Mesothelial cell of epicardium (in vitro differentiated cells): ENCODE results near the gene CDKL4. TPM values are rescaled to one million over a fixed set of nuclear protein-coding genes. Genes with fewer than 3 reads are reported as not detected.

ENCODE experiments used
- DNase-seq, 2 experiments: peaks; one replicate each; pipeline ENCODE4 v3.0.0; 2021; ENCODE audit warnings: low spot score in 2 of 2; ENCODE audit not compliant: unreplicated experiment in 2 of 2
- H3K27ac Mint-ChIP-seq: 2 replicates; pipeline ENCODE4 v1.8.0; 2021; ENCODE audit warnings: mixed read lengths
- H3K27me3 Mint-ChIP-seq: 2 replicates; pipeline ENCODE4 v1.8.0; 2021; ENCODE audit warnings: low read depth, mixed read lengths
- H3K36me3 Mint-ChIP-seq: 2 replicates; pipeline ENCODE4 v1.8.0; 2021; ENCODE audit warnings: mixed read lengths
- H3K4me1 Mint-ChIP-seq: 2 replicates; pipeline ENCODE4 v1.8.0; 2021; ENCODE audit warnings: mixed read lengths
- H3K4me3 Mint-ChIP-seq: 2 replicates; pipeline ENCODE4 v1.8.0; 2021; ENCODE audit warnings: mild to moderate bottlenecking, moderate library complexity, mixed read lengths
- H3K9me3 Mint-ChIP-seq: 2 replicates; pipeline ENCODE4 v1.8.0; 2021; ENCODE audit warnings: mixed read lengths
- total RNA-seq: library from RNA; stranded (reverse); gene quantifications from 3 replicates; pipeline ENCODE4 v1.2.1, GENCODE V29; 2021
- TF ChIP-seq, protein P1 (sequence below): fragments of 200-600 bp; sonication (generic); IDR thresholded peaks from one replicate; pipeline ENCODE4 v1.5.0; 2021; ENCODE audit warnings: antibody characterized with exemption; ENCODE audit not compliant: unreplicated experiment

Gene CDKL4
- total RNA-seq, 1 donor from 2014 or later, result 1.5 TPM

DNA sequence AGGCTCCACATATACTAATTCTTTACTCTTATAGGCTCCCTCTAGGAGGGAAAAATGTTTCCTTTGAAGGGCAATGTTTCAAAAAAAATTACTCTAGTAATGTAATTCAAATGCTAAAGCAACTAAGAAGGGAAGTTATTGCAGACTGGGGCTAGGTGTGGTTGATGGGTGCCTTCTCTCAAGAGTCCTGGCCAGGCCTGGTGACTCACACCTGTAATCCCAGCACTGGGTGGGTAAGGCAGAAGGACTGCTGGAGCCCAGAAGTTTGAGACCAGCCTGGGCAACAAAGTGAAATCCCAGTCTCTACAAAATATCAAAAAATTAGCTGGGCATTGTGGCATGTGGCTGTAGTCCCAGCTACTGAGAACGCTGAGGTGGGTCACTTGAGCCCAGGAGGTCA lies 31.2 kb upstream of the CDKL4 start:
- peaks cover 30% of the 10 kb centered on the region for H3K36me3 Mint-ChIP-seq
- no peaks in the 10 kb centered on the region for H3K9me3 Mint-ChIP-seq
- H3K4me1 Mint-ChIP-seq, result no peaks in the 10 kb centered on the region
- TF ChIP-seq, protein P1, sequence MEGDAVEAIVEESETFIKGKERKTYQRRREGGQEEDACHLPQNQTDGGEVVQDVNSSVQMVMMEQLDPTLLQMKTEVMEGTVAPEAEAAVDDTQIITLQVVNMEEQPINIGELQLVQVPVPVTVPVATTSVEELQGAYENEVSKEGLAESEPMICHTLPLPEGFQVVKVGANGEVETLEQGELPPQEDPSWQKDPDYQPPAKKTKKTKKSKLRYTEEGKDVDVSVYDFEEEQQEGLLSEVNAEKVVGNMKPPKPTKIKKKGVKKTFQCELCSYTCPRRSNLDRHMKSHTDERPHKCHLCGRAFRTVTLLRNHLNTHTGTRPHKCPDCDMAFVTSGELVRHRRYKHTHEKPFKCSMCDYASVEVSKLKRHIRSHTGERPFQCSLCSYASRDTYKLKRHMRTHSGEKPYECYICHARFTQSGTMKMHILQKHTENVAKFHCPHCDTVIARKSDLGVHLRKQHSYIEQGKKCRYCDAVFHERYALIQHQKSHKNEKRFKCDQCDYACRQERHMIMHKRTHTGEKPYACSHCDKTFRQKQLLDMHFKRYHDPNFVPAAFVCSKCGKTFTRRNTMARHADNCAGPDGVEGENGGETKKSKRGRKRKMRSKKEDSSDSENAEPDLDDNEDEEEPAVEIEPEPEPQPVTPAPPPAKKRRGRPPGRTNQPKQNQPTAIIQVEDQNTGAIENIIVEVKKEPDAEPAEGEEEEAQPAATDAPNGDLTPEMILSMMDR, result no peak
- no peak for DNase-seq
- H3K27me3 Mint-ChIP-seq, result no peaks in the 10 kb centered on the region
- H3K27ac Mint-ChIP-seq, result no peak overlapping the region
- H3K4me3 Mint-ChIP-seq, result no peak overlapping the region

DNA sequence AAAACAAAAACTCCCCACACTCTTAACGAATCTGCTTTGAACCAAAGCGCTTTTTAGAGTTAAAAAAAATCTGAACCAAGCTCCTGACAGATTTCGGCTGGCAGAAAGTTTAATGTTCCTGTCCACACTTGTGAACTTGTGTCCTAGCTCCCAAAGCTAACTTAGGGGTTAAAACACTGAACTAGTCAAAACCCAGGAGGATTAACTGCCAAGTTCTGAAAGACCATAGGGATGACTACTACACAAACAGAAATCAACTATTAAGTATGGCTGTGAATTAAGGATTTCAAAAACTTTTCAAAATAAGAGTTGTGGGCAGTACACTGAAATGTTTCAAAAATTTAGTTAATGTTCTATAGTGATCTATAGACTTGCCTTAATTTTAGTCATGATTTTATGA lies 26.2 kb upstream of the CDKL4 start:
- no peak for DNase-seq
- Mint-ChIP-seq H3K36me3 (peaks cover 28% of the 10 kb centered on the region), H3K27me3 (no peaks in the 10 kb centered on the region), H3K4me3 (no peak overlapping the region), H3K9me3 (no peaks in the 10 kb centered on the region), H3K27ac (no peak overlapping the region), H3K4me1 (no peaks in the 10 kb centered on the region)
- TF ChIP-seq, protein P1, result no peak

DNA sequence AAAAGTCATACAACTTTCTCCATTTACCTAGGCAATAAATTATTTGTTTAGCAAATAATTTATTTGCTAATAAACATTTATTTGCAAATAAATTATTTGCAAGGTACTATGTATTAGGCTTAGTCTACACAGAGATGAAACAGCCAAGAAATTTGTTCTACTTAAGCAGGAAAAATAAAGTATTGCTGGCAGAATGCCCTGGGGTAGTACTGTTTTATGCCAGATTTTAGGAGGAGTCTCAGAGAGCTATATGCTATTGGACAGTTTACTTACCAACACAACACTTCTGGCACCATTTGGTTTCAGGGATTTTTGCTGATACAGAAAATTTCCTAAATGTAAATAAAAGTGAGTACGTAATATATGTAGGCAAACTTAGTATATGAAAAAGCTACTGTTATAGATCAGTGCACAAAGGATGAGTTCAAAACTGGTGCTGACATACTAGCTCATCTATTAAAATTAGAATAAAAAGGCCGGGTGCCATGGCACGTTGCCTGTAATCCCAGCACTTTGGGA lies 23.2 kb upstream of the CDKL4 start:
- Mint-ChIP-seq H3K4me3 (no peak overlapping the region), H3K9me3 (no peaks in the 10 kb centered on the region), H3K27ac (no peak overlapping the region), H3K36me3 (peaks cover 29% of the 10 kb centered on the region), H3K27me3 (no peaks in the 10 kb centered on the region), H3K4me1 (peaks cover 3% of the 10 kb centered on the region)
- no peak for DNase-seq
- TF ChIP-seq, protein P1, result no peak

DNA sequence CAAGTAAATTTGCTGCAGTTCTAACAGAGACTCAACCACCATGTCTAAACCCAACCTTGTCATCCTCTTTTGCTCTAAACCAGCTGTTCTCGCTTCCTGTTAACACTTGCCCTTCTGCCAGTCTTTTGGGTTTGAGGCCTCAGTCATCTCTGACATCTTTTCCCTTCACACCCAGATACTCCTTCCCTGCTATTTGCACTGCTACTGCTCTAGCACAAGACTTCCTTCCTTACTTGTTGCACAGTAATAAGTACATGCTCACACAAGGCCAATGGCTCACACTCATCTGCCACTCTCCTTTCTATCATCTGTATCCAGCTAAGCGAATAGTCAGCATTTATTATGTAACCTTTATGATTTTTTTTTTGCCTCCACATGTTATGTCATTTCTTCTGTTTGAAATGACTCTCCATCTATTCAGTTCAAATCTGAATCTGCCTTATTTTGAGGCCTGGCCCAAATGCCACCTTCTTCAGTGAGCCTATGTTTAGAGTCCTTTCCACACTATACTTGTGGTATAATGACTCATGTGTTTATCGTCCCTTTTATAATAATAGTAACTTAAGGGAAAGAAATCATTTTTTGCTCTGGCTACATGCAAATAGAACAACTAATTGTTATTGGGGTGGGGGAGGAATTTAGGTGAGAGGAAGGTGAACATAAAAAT lies 22.5 kb upstream of the CDKL4 start:
- DNase-seq, result no peak
- Mint-ChIP-seq H3K4me3 (no peak overlapping the region), H3K9me3 (no peaks in the 10 kb centered on the region), H3K36me3 (peaks cover 30% of the 10 kb centered on the region), H3K27me3 (no peaks in the 10 kb centered on the region), H3K4me1 (peaks cover 3% of the 10 kb centered on the region), H3K27ac (no peak overlapping the region)
- TF ChIP-seq, protein P1, result no peak

DNA sequence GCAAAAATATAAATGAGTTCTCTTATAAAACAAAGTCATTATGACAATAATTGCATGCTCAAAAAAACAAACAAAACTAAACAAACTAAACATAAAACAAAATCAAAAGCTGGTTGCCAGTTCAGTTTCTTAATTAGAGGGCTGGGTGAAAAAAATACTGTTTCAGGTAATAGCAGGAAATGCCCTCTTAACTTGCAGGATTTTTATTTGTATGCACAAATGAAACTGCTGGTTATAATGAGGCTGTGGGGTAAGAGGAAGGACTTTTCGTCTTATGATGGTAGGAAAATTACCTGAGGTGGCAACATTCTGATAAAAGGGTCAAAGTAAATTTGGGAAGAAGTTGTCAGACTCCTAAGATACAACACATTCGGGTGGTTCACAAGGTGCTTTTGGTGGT lies 21.5 kb upstream of the CDKL4 start:
- Mint-ChIP-seq H3K4me1 (peaks cover 3% of the 10 kb centered on the region), H3K27me3 (no peaks in the 10 kb centered on the region), H3K4me3 (no peak overlapping the region), H3K27ac (no peak overlapping the region), H3K9me3 (no peaks in the 10 kb centered on the region), H3K36me3 (peaks cover 36% of the 10 kb centered on the region)
- DNase-seq, result no peak
- TF ChIP-seq, protein P1, result no peak
